HCT116 (cell line): ENCODE measurements around the gene PHKA2. TPM values are rescaled to one million over a fixed set of nuclear protein-coding genes. Genes with fewer than 3 reads are reported as not detected.

ENCODE experiments used
- ATAC-seq: fragments of 200-7000 bp; cut with Tn5 transposase; 2 replicates; pipeline ENCODE4 v1.9.1; 2020; ENCODE audit warnings: mild to moderate bottlenecking, moderate library complexity
- BruUV-seq: library from RNA; stranded (reverse); fragments of 400-500 nt; replicated peaks from 2 replicates; lab custom pipeline; 2021; lab: Mats Ljungman, UMichigan
- CTCF ChIA-PET: fragments of 300-600 bp; sonication (Branson Sonifier 250); formaldehyde crosslinking; loops from one replicate; lab custom pipeline; 2021; ENCODE audit warnings: antibody characterized with exemption; lab: Charles Lee
- POLR2A ChIA-PET: fragments of 300-600, 350-600 bp; sonication (Branson Sonifier 250); formaldehyde crosslinking; loops from one replicate; lab custom pipeline; 2021; ENCODE audit warnings: antibody characterized with exemption; lab: Charles Lee
- RAD21 ChIA-PET, 2 experiments: fragments of 300-600 bp; sonication (Branson Sonifier 250); formaldehyde crosslinking; loops; one replicate each; lab custom pipeline; 2023; ENCODE audit warnings: low total read pairs in 2 of 2; ENCODE audit not compliant: uncharacterized antibody in 2 of 2, unreplicated experiment in 2 of 2, low non-redundant PET in 1 of 2; lab: Charles Lee
- DNase-seq: peaks from one replicate; pipeline ENCODE4 v3.0.0-alpha.2; 2010; ENCODE audit warnings: low read depth, low spot score
- H2AFZ ChIP-seq: fragments of 200-600 bp; shearing (Covaris generic), sonication (generic); 2 replicates; pipeline ENCODE4 v1.6.1; 2017; ENCODE audit warnings: low read depth, mixed run types, mixed read lengths, antibody characterized with exemption, low read length; ENCODE audit not compliant: poor library complexity, severe bottlenecking
- H3K27ac ChIP-seq: 2 replicates; pipeline ENCODE4 v1.5.1; 2012; ENCODE audit warnings: low read depth, low read length
- H3K27me3 ChIP-seq: fragments of 200-600 bp; sonication (generic); 2 replicates; pipeline ENCODE4 v1.6.1; 2016; ENCODE audit warnings: mixed run types, low read length, mixed read lengths; ENCODE audit not compliant: insufficient read depth
- H3K36me3 ChIP-seq, 2 experiments: fragments of 200-500 bp in 1 of 2; fragments of 200-600 bp in 1 of 2; sonication (Bioruptor generic) in 1 of 2; sonication (generic) in 1 of 2; 2 replicates each; pipeline versions ENCODE4 v1.5.1 to v1.6.1; 2014 to 2016; ENCODE audit warnings: low read length in 2 of 2, inconsistent platforms in 1 of 2, mixed read lengths in 1 of 2, mixed run types in 1 of 2; ENCODE audit not compliant: insufficient read depth in 2 of 2, control insufficient read depth in 1 of 2
- H3K4me1 ChIP-seq, 2 experiments: fragments of 200-600 bp in 1 of 2; sonication (generic) in 1 of 2; 2 replicates each; pipeline versions ENCODE4 v1.5.1 to v1.6.1; 2012 to 2017; ENCODE audit warnings: low read length in 2 of 2, inconsistent platforms in 1 of 2, mild to moderate bottlenecking in 1 of 2, mixed read lengths in 1 of 2, mixed run types in 1 of 2, moderate library complexity in 1 of 2; ENCODE audit not compliant: insufficient read depth in 2 of 2, control insufficient read depth in 1 of 2
- H3K4me2 ChIP-seq: fragments of 200-600 bp; sonication (generic); 2 replicates; pipeline ENCODE4 v1.6.1; 2017; ENCODE audit warnings: mixed run types, low read length, mixed read lengths
- H3K4me3 ChIP-seq, 2 experiments: fragments of 200-600 bp in 1 of 2; sonication (generic) in 1 of 2; replicated peaks in 1 of 2; 2 replicates each; pipeline ENCODE4 v1.5.1; 2011 to 2016; ENCODE audit warnings: low read length in 2 of 2, control low read depth in 1 of 2, low read depth in 1 of 2, mild to moderate bottlenecking in 1 of 2, mixed read lengths in 1 of 2, mixed run types in 1 of 2
- H3K79me2 ChIP-seq: fragments of 200-600 bp; sonication (generic); 2 replicates; pipeline ENCODE4 v1.6.1; 2017; ENCODE audit warnings: mild to moderate bottlenecking, mixed run types, low read length, moderate library complexity, mixed read lengths; ENCODE audit not compliant: insufficient read depth
- H3K9ac ChIP-seq: fragments of 200-600 bp; sonication (generic); 2 replicates; pipeline ENCODE4 v1.6.1; 2016; ENCODE audit warnings: low read length, mixed read lengths
- H3K9me2 ChIP-seq: fragments of 200-600 bp; sonication (generic), shearing (Covaris generic); 2 replicates; pipeline ENCODE4 v1.6.1; 2017; ENCODE audit warnings: mixed run types, mild to moderate bottlenecking, moderate library complexity; ENCODE audit not compliant: insufficient read depth
- H3K9me3 ChIP-seq, 2 experiments: fragments of 200-500 bp in 1 of 2; fragments of 200-600 bp in 1 of 2; sonication (Bioruptor generic) in 1 of 2; sonication (generic) in 1 of 2; 2 replicates each; pipeline ENCODE4 v1.6.1; 2014 to 2017; ENCODE audit warnings: low read length in 2 of 2, mixed read lengths in 2 of 2, inconsistent platforms in 1 of 2, low read depth in 1 of 2, mild to moderate bottlenecking in 1 of 2, mixed run types in 1 of 2, moderate library complexity in 1 of 2; ENCODE audit not compliant: control insufficient read depth in 1 of 2, insufficient read depth in 1 of 2
- H4K20me1 ChIP-seq: fragments of 200-600 bp; sonication (generic), shearing (Covaris generic); 2 replicates; pipeline ENCODE4 v1.6.1; 2017; ENCODE audit warnings: mixed run types, mild to moderate bottlenecking, moderate library complexity; ENCODE audit not compliant: insufficient read depth
- CBX3 ChIP-seq: IDR thresholded peaks from 2 replicates; pipeline ENCODE4 v1.6.1; 2012; ENCODE audit warnings: low read depth
- CEBPB ChIP-seq: IDR thresholded peaks from 2 replicates; pipeline ENCODE4 v1.6.1; 2012; ENCODE audit warnings: low read depth
- EGR1 ChIP-seq: IDR thresholded peaks from 2 replicates; pipeline ENCODE4 v1.6.1; 2012; ENCODE audit warnings: low read depth
- ELF1 ChIP-seq: IDR thresholded peaks from 2 replicates; pipeline ENCODE4 v1.6.1; 2012; ENCODE audit warnings: low read depth, borderline replicate concordance
- EZH2phosphoT487 ChIP-seq: fragments of 200-600 bp; IDR thresholded peaks from 2 replicates; pipeline ENCODE4 v1.6.1; 2018; ENCODE audit warnings: antibody characterized with exemption, borderline replicate concordance
- FOSL1 ChIP-seq: IDR thresholded peaks from 2 replicates; pipeline ENCODE4 v1.6.1; 2012; ENCODE audit warnings: low read depth
- JUND ChIP-seq: IDR thresholded peaks from 2 replicates; pipeline ENCODE4 v1.6.1; 2012
- MAX ChIP-seq: IDR thresholded peaks from 2 replicates; pipeline ENCODE4 v1.6.1; 2012
- POLR2A ChIP-seq: IDR thresholded peaks from 2 replicates; pipeline ENCODE4 v1.7.0; 2011; ENCODE audit warnings: borderline replicate concordance; ENCODE audit not compliant: insufficient read depth, insufficient read length; ENCODE audit errors: extremely low read depth
- POLR2AphosphoS5 ChIP-seq: IDR thresholded peaks from 2 replicates; pipeline ENCODE4 v1.6.1; 2011; ENCODE audit warnings: mild to moderate bottlenecking, low read depth, low read length, moderate library complexity
- RAD21 ChIP-seq: IDR thresholded peaks from 2 replicates; pipeline ENCODE4 v1.6.1; 2012; ENCODE audit warnings: low read depth, mild to moderate bottlenecking
- SP1 ChIP-seq: IDR thresholded peaks from 2 replicates; pipeline ENCODE4 v1.6.1; 2012; ENCODE audit warnings: low read depth
- SRF ChIP-seq: IDR thresholded peaks from 2 replicates; pipeline ENCODE4 v1.6.1; 2012; ENCODE audit warnings: low read depth
- TCF7L2 ChIP-seq: IDR thresholded peaks from 2 replicates; pipeline ENCODE4 v1.7.0; 2011; ENCODE audit warnings: borderline replicate concordance, inconsistent platforms; ENCODE audit not compliant: insufficient read depth, insufficient read length; ENCODE audit errors: extremely low read depth
- YY1 ChIP-seq: IDR thresholded peaks from 2 replicates; pipeline ENCODE4 v1.6.1; 2011; ENCODE audit warnings: low read length, low read depth, moderate library complexity, mild to moderate bottlenecking; ENCODE audit not compliant: insufficient replicate concordance; ENCODE audit errors: extremely low read depth
- ZFX ChIP-seq: fragments of 450-650 bp; IDR thresholded peaks from 2 replicates; pipeline ENCODE4 v1.6.1; 2017
- ZNF274 ChIP-seq: fragments of 200-500 bp; sonication (Bioruptor generic); IDR thresholded peaks from 2 replicates; pipeline ENCODE4 v1.6.1; 2014; ENCODE audit warnings: mild to moderate bottlenecking, low read depth, low read length, inconsistent platforms
- intact Hi-C: fragments of 100-400 bp; cut with micrococcal nuclease; formaldehyde crosslinking; loops from 2 replicates; pipeline ENCODE4 v1.10.0; 2022
- total RNA-seq: library from RNA; stranded (reverse); gene quantifications from one replicate; pipeline ENCODE4 v1.2.1, GENCODE V29; 2021; ENCODE audit not compliant: unreplicated experiment
- TF ChIP-seq, protein P1 (sequence below): IDR thresholded peaks from 2 replicates; pipeline ENCODE4 v1.6.1; 2012
- TF ChIP-seq, protein P2 (sequence below): IDR thresholded peaks from 2 replicates; pipeline ENCODE4 v1.6.1; 2012; ENCODE audit warnings: low read depth

PHKA2 gene
- total RNA-seq, 1 experiment from 2014 or later: 23.8 TPM

DNA sequence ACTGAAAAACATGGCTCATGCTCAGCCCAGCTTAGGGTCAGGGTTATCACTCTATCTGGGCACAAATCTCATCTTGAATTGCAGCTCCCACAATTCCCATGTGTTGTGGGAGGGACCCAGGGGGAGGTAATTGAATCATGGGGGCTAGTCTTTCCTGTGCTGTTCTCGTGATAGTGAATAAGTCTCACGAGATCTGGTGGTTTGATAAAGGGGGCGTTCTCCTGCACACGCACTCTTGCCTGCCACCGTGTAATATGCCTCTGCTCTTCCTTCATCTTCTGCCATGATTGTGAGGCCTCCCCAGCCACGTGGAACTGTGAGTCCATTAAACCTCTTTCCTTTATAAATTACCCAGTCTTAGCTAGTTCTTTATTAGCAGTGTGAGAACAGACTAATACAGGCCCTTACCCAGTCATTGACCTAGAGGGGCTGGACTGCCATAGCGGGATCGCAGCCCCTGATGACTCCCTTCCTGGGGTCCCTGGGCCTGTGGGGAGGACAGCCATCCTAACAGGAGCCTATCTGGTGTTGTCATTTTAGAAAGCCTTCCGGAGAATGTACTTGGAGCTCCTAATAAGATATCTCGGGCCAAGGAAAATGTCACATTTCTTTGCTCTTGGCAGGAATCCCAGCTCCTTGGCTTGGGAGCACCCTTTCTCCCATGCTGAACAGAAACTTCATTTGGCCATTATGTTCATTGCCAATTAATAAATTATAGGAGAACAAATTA, 112.6 kb downstream of the PHKA2 start (continued):
- TF ChIP-seq, protein P1, sequence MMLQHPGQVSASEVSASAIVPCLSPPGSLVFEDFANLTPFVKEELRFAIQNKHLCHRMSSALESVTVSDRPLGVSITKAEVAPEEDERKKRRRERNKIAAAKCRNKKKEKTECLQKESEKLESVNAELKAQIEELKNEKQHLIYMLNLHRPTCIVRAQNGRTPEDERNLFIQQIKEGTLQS: no peak
- TF ChIP-seq MAX (no peak), EZH2phosphoT487 (no peak), ELF1 (no peak), YY1 (no peak), POLR2AphosphoS5 (no peak), TCF7L2 (no peak)

- H3K36me3 ChIP-seq: no peaks in the 10 kb centered on the region
- BruUV-seq: no TSS peak
- H3K27ac ChIP-seq: no peak overlapping the region
- no peaks in the 10 kb centered on the region for H3K9me3 ChIP-seq
- no peak for DNase-seq
- no peaks in the 10 kb centered on the region for H3K4me1 ChIP-seq
- no peak for TF ChIP-seq RAD21
- TF ChIP-seq CBX3: no peak
- TF ChIP-seq, protein P2, sequence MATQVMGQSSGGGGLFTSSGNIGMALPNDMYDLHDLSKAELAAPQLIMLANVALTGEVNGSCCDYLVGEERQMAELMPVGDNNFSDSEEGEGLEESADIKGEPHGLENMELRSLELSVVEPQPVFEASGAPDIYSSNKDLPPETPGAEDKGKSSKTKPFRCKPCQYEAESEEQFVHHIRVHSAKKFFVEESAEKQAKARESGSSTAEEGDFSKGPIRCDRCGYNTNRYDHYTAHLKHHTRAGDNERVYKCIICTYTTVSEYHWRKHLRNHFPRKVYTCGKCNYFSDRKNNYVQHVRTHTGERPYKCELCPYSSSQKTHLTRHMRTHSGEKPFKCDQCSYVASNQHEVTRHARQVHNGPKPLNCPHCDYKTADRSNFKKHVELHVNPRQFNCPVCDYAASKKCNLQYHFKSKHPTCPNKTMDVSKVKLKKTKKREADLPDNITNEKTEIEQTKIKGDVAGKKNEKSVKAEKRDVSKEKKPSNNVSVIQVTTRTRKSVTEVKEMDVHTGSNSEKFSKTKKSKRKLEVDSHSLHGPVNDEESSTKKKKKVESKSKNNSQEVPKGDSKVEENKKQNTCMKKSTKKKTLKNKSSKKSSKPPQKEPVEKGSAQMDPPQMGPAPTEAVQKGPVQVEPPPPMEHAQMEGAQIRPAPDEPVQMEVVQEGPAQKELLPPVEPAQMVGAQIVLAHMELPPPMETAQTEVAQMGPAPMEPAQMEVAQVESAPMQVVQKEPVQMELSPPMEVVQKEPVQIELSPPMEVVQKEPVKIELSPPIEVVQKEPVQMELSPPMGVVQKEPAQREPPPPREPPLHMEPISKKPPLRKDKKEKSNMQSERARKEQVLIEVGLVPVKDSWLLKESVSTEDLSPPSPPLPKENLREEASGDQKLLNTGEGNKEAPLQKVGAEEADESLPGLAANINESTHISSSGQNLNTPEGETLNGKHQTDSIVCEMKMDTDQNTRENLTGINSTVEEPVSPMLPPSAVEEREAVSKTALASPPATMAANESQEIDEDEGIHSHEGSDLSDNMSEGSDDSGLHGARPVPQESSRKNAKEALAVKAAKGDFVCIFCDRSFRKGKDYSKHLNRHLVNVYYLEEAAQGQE: no peak
- no peak for TF ChIP-seq POLR2A
- no peak for TF ChIP-seq FOSL1
- TF ChIP-seq TCF7L2: no peak
- no peak for TF ChIP-seq YY1
- no peak for TF ChIP-seq JUND
- no peak for TF ChIP-seq POLR2AphosphoS5
- TF ChIP-seq ZFX: no peak
- no peak for TF ChIP-seq SRF
- TF ChIP-seq EZH2phosphoT487: no peak
- TF ChIP-seq SP1: no peak
- TF ChIP-seq ZNF274: no peak
- no peak for TF ChIP-seq MAX
- no peak for TF ChIP-seq CEBPB
- no peak for TF ChIP-seq EGR1
- TF ChIP-seq, protein P1: no peak
- TF ChIP-seq, all 23 proteins: peak for 0
- Histone ChIP-seq H3K9me2 (no peaks in the 10 kb centered on the region), H3K27me3 (no peaks in the 10 kb centered on the region), H2AFZ (no peak overlapping the region), H3K79me2 (no peaks in the 10 kb centered on the region), H3K4me2 (no peak overlapping the region), H3K9ac (no peak overlapping the region), H3K4me3 (no peak overlapping the region), H4K20me1 (no peaks in the 10 kb centered on the region)
- RAD21 ChIA-PET: no interaction called here
- intact Hi-C loops: no loop called here
- CTCF ChIA-PET: no interaction called here
- ATAC-seq: no peak
- POLR2A ChIA-PET: no interaction called here
Measured at GRCh38 chrX:18864390-18864920, 119.5 kb downstream of the PHKA2 start.
